C1 segment of cervical spinal cord (tissue), 14 donors: ENCODE data around the gene TNS4.
"Not testable (repeated sequence)": the region's sequence is repeated elsewhere in the genome, so short reads cannot be mapped to it uniquely, and the experiment has no call there.

ENCODE experiments used
- DNase-seq, 14 donors: peaks; one replicate each; lab custom pipeline; 2025; lab: John Stamatoyannopoulos, UW

The TNS4 gene

GRCh38 chr17:40501499-40501911 lies at the start of gene TNS4:
TNS4 (minus strand) TSS chr17:40501623; CDS start chr17:40496425, 5,198 bp downstream.
- no peak for DNase-seq

DNA sequence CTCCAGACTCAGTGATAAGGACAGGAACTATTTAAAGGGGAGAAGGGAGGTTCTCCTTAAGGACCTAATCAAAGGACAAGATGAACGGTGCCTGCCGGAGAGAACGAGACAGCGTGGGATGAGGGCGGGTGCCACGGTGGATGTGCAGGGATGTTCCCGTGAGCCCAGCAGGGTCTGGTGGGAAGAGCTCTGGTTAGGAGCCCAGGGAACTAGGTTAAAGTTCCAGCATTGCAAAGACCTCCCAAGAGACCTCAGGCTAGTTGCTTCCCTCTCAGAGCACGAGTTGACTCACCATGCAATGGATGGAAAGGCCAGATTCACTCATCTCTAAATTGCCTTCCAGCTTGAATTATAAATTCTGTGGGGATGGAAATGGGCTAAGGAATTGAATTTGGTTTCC lies 49.2 kb upstream of the TNS4 start:
- no peak for DNase-seq

DNA sequence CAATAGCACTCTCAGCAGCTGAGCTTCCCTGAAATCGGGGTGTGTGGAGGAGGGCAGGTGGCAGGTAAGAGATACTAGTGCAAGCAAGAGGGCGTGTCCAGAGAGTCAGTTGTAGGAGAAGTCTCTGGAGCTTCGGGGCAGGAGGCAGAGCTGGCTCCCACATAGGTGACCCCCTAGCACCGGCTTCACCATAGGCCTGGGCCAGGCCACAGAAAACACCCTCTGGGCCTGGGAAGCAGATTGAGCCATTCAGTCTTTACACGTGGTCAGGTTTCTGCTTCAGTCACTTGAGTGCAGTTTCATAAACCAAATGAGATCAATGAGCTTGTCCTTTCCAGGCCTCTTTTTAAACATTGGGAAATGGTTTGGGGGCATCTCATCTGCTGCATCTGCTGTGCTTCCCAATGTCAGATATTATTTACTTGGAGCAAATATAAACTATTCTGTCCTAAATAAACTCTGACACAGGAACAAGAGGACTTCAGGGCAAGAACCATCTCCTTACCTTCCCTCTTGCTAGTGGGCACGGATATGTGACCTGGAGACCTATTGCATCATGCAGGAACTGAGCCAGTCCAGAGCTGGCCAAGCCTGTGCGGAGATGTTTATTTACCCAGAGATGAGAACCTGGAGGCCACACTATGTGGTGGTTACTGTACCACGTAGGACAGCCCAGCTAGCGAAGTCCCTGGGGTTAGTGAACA lies 47.7 kb upstream of the TNS4 start:
- no peak for DNase-seq

GRCh38 chr17:40548491-40548981 lies 47.1 kb upstream of the TNS4 start:
- no peak for DNase-seq

- no peak for DNase-seq
Observed at GRCh38 chr17:40547785-40548478, 46.5 kb upstream of the TNS4 start.

- DNase-seq = no peak
Observed at GRCh38 chr17:40547079-40547784, 45.8 kb upstream of the TNS4 start.

GRCh38 chr17:40546497-40546896 lies 45.1 kb upstream of the TNS4 start:
- not testable (repeated sequence) for DNase-seq

DNA sequence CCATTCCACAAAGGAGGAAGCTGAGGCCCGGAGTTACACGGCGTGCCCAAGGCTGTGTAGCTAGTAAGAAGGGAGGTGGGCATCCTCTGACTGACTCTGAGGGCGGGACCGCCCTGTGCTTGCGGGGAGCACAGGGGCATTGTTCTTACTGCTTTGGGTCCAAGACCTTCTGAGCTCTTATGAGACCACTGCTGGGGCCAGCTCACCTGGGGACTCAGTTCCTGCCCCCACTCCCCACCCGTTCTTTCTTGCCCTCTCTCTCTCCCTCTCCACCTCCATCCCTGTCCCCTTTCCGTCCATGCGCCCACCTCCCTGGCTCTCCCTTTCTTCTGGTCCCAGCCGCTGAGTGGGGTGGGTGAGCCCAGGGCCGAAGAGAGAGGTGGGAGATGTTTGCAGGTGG lies 44.2 kb upstream of the TNS4 start:
- no peak for DNase-seq

DNA sequence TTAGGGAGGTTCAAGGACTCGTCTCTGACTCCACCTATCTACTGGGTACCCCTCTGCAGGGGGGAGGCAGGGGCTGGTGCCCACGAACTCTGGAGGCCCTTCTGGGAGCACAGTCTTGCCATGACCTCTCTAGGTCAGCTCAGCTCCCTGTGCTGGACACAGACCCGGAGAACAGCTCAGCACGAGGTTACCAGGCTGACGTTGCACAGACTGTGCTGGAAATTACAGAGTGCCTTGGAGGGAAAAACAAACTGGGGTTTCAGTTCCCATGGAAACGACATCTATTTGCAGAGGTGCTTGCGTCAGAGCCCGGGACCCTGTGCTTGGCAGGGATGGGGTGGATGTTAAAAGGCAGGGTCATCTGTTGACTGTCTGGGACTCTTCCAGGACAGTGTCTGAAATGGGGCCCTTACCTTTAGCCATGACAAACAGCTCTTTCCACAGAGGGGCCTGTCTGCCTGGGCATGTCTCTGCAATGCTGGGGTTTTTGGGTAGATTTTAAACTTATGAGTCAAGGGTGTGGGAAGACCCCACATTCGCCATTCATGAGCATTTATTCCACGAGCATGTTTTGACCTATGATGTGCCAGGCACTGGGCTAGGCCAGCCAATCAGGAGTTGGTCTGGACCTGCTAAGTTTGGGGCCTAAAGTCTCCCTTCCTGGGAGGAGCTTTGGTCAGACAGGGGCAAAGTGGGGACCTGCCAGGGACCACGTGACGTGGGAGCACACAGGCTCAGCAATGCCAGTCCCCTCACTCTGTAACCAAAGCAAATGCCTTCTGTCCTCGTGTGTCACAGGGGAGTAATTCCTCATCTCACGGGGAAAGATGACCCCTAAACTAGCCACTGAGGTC lies 41.4 kb upstream of the TNS4 start:
- peak in 3 of 14 donors; percentile 29 to 73 (median 33) for DNase-seq

DNA sequence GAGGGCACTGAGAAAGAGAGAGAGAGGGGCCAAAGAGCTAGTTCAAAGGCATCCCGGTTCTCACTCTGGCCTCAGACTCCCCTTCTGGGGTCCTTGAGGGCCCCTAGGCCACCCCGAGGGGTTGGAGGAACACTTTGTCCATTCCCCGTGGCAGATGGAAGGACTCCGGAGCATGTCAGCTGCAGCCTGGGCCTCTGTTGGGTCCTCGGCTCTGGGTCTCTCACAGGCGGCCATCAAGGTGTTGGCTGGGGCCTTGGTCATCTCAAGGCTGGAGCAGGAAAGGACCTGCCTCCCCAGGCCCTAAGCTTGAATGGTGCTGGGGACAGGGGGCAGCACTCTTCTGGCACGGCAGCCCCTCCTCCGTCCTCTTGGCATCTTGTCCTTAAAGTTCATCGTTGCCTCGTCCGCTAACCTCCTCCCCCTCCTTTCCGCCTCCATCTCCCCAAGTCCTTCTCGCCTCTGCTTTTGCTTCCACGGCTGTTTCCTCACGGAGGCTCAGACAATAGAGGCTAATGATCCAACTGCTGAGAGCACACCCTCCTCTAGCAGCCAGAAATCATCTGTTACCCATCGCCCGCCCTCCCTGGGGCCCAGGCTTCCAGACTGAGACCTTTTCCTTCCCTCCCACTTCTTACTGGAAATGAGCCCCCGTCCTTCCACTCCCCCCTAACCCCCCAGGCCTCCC lies 40.6 kb upstream of the TNS4 start:
- no peak for DNase-seq

- DNase-seq = no peak
Observed at GRCh38 chr17:40541060-40541872, 39.8 kb upstream of the TNS4 start.

DNA sequence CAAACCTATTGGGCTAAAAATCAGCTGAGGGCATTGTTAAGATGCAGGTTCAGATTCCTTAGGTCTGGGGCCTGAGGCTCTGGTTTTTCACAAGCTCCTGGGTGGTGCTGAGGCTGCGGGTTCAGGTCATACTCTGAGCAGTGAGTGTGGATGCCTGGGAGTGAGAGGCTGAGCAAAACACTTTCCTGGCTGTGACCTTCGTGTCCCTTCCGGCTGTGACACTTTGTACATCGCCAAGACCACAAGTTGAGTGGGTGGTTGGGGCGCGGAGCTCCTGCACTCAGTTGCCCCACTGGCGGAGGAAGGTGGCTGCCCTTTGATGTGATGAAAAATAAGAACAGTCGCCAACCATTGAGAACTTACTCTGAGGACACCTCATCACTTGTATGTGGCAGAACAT lies 39.0 kb upstream of the TNS4 start:
- DNase-seq = no peak

GRCh38 chr17:40539711-40540411 lies 38.4 kb upstream of the TNS4 start:
- no peak for DNase-seq

DNA sequence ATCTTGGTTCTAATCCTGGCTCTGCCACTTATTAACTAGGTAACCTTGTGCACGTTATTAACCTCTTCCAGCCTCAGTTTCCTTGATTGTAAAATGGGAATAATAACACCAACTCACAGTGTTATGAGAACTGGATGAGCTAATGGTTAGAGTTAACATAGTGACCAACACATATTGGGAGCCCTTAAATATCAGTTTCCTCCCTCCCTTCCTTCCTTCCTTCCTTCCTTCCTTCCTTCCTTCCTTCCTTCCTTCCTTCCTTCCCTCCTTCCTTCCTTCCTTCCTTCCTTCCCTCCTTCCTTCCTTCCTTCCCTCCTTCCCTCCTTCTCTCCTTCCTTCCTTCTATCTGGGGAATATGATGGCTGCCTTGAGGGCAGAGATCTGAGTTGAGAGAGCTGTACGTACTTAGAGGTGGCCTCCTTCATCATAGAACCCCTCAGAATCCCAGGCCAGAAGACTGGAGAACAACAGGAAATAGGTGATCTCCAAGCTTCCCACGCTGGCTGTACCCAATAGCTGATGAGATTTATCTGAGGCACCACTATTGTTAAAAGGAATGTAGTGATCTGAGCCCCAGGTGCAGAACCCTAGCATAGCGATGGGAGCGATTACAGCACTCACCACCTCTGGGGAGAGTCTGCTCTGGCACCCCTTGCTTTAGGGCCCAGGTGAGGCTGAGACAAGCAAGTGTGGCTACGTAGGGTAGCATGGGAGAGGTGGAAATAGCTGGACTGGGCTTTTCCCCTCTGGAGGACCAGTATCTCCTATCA lies 37.7 kb upstream of the TNS4 start:
- no peak for DNase-seq

DNA sequence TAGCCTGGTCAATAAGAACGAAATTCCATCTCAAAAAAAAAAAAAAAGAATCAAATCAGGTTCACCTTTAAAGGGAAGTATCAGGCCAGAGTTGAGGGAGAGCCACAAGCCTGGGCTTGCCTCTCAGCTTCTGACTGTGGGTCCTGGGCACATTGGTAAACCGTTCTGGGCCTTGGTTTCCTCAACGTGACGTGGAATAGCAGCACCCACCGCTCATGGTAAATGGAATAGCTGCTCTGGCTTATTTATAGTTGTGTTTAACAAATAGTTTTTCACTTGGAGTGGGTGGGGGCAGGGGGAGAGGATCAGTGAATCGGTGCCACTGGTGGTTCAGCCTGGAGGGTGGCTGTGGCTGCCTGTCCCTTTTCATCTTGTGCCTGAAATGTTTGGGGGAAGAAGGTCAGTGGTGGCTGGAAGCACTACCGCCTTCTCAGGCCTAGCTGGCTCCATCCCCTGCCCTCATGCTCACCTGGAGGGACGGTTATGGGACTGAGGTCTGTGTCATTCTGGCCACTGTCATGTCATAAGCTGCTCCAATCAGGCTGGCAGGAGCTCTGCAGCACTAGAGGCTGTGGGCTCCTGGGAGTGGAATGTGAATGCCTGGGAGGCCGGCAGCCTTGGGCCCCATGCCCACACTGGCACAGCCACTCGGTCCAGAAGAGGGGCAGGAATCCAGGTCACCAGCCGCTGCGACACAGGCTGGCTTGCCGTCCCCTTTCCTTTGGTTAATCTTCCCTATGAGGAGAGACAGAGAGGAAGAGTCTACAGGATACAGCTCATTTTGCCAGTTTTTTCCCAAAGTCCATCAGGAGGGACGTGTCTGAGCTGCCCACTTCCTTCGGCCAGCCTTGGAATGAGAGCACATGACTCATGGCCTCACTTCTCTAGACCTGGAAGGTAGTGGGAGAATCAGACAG lies 36.9 kb upstream of the TNS4 start:
- peak in 10 of 14 donors; percentile 9 to 82 (median 46) for DNase-seq

DNA sequence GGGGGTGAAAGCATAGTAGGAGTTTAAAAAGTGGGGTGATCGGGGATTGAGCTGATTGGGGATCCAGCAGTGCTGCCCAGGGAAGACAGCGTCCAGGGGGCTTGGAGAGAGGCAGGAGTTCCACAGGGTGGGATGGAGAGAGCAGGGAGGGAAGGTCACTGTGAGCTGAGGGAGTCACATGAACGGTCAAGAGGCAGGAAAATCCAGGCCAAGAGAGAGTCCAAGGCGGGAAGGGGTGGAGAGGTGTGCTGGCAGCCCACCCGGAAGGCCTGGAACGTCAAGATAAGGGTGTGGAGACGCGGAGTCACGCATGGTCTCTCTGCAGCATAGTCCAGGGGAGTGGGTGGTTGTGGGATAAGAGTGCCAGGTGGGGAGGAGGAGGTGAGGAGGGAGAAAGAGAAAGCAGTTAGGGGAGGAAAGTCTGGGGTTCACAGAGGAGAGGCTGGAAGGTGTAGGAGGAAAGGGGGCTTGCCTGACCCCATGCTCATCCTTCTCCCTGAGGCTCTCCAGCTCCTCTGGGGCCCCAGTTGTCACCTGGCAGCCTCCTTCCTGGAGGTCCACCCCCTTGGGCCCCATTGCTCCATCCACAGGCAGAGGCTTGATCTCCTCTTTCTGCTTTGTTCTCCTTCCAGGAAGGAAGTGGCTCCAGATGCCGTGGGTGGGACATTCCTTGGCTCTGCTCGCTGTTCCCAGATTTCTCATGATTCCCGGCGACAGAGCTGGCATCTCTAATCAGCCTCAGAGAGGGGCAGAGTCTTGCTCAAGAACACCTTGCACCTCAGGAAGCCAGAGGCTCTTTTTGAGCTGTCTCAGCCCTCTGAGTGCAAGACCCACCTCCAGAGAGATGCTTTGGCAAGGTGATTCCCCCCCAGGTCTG lies 35.1 kb upstream of the TNS4 start:
- DNase-seq = no peak

- no peak for DNase-seq
Observed at GRCh38 chr17:40535924-40536294, 34.5 kb upstream of the TNS4 start.
